ENCODE data around the gene RAPGEF1.
A peak's percentile ranks its signal among the peaks of the same experiment; 100 is the strongest.

Gene RAPGEF1

DNA sequence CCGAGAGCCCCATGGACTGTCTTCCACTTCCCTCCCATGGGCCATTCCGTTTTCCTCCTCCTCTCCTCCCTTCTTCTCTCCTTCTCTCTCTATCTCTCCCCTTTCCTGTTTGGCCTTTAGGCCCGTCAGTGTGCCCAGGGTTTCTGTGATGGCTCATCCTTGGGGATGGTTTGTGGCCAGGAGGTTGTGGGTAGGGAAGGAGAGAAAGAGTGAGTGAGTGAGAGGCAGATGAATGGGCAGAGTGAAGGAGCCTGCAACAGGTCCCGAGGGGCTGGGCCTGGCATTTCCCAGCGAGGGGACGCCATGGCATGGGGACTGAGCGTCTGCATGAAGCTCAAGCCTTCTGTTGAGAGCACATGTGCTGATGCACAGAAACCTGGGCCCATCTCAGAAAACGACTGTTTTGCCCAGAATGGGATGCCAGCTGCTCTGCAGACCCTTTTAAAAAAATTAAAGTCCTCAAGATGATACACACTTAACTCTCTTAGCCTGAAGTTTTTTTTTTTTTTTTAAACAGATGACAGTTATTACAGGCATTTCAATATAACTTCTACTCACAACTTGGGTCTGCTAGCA lies 125.4 kb downstream of the RAPGEF1 start:
- no peak for ATAC-seq
- H3K36me3 Mint-ChIP-seq (ENCODE audit: low read depth), result peaks cover 22% of the 10 kb centered on the region
- no peaks in the 10 kb centered on the region for H3K4me1 Mint-ChIP-seq
- H3K9me3 Mint-ChIP-seq, result no peaks in the 10 kb centered on the region
- no peak for DNase-seq
- H3K4me3 Mint-ChIP-seq, result no peak overlapping the region
- H3K27me3 Mint-ChIP-seq, result no peaks in the 10 kb centered on the region
- H3K27ac Mint-ChIP-seq, result no peak overlapping the region

DNA sequence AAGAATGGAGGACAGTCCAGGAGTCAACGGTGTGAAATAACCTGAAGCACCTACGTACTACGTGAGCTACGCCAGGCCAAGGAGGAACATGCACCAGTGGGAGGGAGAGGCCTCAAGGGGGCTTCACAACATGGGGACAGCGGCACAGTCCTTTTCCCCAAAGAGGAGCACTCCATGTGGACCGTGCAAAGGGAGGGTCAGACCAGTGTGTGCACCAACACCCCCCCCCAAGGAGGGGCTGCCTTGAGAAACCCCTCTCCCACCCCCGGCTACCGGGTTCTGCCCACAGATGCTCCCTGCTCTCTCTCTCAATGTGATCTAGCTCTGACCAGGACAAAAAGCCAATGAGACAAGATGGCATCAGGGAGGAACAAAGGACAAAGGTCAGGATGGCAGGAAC lies 126.0 kb downstream of the RAPGEF1 start:
- ATAC-seq (no peak), DNase-seq (no peak)
- Mint-ChIP-seq H3K4me1 (no peaks in the 10 kb centered on the region), H3K27ac (no peak overlapping the region), H3K9me3 (no peaks in the 10 kb centered on the region), H3K36me3 (ENCODE audit: low read depth) (peaks cover 21% of the 10 kb centered on the region), H3K27me3 (no peaks in the 10 kb centered on the region), H3K4me3 (no peak overlapping the region)

DNA sequence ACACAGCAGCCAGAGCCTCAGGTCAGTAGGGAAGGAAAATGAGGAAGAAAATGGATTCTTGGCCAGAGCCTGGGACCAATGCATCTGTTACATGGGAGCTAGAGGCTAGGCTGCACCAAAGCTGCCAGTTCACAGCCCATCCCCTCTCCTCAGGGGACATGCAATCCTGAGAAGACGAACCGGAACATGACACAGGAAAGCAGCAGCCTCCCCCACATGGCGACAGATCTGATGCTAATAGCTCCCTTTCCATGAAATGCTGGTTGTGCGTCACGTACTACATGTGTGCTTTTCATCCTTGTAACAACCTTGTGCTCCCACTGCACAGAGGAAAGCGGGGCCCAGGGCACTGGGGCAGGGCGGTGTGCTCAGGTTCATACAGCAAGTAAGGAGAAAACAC lies 127.0 kb downstream of the RAPGEF1 start:
- Mint-ChIP-seq H3K27ac (no peak overlapping the region), H3K4me1 (no peaks in the 10 kb centered on the region), H3K4me3 (no peak overlapping the region), H3K27me3 (no peaks in the 10 kb centered on the region), H3K36me3 (ENCODE audit: low read depth) (peaks cover 12% of the 10 kb centered on the region), H3K9me3 (no peaks in the 10 kb centered on the region)
- no peak for ATAC-seq
- DNase-seq, result no peak

DNA sequence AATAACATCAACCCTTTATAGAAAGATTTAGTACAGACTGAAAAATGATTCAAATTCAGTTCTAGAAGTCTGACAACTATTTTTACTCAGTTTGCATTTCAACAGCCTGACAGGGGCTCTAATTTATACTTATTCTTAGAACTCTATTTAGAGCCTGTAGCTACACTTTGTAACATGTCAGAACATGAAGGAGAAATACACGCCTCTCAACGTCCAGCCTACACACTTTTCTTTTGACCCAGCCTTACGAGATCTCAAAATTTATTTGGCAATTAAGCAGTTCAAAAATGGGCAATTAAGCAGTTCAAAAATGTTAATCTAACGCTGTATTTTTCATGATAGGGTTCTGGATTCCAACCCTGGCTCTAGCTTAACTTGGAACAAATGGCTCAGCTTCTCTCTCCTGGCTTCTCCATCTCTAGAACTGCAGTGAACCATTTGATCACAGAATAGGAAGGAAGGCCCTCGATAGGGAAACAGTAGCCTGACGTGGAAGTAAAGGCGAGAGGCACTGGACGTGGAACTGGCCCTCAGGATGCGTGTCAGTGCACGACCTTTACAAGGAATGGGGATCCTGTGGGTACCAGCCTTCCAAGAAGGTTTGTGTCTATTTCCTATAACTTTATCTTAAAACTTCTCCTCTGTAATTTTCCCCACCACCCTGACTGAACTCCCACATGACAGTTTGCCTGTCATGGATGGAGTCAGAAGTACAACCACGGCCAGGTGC lies 128.1 kb downstream of the RAPGEF1 start:
- no peaks in the 10 kb centered on the region for H3K9me3 Mint-ChIP-seq
- H3K4me3 Mint-ChIP-seq, result no peak overlapping the region
- H3K27me3 Mint-ChIP-seq, result no peaks in the 10 kb centered on the region
- no peak for DNase-seq
- H3K36me3 Mint-ChIP-seq (ENCODE audit: low read depth), result peaks cover 12% of the 10 kb centered on the region
- H3K4me1 Mint-ChIP-seq, result no peaks in the 10 kb centered on the region
- H3K27ac Mint-ChIP-seq, result no peak overlapping the region
- ATAC-seq, result no peak

DNA sequence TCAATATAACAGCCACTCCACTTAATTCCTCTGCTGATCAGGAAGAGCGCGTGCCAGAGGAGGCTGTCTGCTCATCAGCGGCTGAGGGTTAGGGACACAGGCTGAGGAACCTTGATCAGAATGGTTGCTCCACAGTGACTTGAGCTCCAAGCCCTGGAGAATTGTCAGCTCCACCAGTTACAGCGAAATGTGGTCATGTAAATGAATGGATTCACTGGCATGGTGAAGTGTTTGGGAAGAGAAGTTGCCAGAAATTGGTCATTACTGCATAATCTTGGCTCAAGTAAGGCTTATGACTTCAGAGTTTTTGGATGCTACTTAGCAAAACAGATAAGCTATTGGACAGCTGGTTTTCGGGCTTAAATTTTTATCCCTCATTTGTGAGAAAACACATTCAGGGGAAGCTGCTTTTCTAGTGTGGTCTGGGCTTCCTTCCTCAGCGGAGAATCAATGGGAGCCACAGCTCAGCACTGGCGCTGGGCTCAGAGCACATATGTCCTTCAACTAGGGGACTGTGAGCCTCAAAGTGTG lies 129.6 kb downstream of the RAPGEF1 start:
- Mint-ChIP-seq H3K4me3 (no peak overlapping the region), H3K36me3 (ENCODE audit: low read depth) (peaks cover 7% of the 10 kb centered on the region), H3K9me3 (no peaks in the 10 kb centered on the region), H3K27ac (peak overlapping the region; percentile 26), H3K4me1 (no peaks in the 10 kb centered on the region), H3K27me3 (no peaks in the 10 kb centered on the region)
- ATAC-seq, result no peak
- no peak for DNase-seq

DNA sequence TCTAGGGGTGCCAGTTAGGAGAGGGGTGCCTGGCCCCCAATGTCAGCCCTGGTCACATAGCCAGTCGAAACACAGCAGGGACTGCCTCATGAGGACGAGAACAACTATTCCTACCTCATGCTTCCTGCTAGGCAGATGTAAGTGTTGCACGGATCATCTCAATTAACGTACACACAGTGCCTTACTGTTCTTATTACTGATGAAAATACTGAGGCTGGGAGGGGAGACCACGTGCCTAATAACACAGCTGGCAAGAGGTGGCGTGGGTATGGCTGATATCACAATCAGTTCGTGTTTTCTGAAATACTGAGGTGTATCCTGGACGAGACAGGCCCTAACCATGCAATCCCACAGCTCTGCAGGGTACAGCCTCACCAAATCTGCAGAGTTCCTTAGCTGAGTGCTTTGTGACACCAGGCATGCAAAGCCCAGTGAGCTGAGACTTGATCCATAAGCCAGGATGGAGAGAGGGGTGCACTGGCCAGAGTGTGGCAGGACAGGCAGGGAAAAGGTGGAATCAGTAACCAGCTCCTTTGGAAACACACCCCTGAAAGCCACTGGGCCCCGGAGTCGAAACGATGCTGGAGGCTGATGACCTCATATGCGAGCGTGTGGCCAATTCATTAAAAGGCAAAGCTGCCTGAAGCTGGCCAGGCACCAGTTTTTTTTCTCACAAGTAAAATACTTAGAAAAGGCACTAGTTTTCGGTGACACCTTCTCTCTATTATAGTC lies 130.6 kb downstream of the RAPGEF1 start:
- Mint-ChIP-seq H3K36me3 (ENCODE audit: low read depth) (peaks cover 7% of the 10 kb centered on the region), H3K9me3 (no peaks in the 10 kb centered on the region), H3K4me1 (no peaks in the 10 kb centered on the region), H3K4me3 (no peak overlapping the region), H3K27me3 (no peaks in the 10 kb centered on the region), H3K27ac (no peak overlapping the region)
- ATAC-seq (no peak), DNase-seq (no peak)

DNA sequence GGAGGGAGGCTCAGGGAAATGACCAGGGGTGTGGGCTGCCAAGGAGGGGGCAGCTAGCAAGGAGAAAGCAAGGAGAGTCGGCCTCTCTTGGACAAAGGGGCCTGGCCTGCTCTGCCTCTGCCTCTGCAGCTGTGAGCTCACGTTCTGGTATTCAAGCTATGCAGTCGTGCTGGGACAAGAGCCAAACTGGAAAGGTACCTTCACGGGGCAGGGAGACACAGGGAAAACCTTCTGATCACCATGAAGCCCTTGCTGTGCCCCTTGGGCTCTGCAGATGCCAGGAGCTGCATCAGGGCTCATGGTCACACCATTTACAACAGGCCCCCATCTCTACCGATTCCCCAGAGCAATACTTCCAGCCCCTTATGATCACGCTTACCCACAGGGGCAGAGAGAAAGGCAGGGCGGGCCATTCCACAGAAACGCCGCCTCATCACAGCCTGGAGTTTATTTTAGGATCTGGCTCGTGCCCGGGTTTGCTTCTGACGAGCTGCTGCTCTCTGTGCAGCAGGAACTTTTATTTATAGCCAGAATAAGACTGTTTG lies 131.3 kb downstream of the RAPGEF1 start:
- Mint-ChIP-seq H3K27ac (no peak overlapping the region), H3K9me3 (no peaks in the 10 kb centered on the region), H3K4me1 (no peaks in the 10 kb centered on the region), H3K4me3 (no peak overlapping the region), H3K27me3 (no peaks in the 10 kb centered on the region), H3K36me3 (ENCODE audit: low read depth) (peaks cover 7% of the 10 kb centered on the region)
- DNase-seq (no peak), ATAC-seq (no peak)

DNA sequence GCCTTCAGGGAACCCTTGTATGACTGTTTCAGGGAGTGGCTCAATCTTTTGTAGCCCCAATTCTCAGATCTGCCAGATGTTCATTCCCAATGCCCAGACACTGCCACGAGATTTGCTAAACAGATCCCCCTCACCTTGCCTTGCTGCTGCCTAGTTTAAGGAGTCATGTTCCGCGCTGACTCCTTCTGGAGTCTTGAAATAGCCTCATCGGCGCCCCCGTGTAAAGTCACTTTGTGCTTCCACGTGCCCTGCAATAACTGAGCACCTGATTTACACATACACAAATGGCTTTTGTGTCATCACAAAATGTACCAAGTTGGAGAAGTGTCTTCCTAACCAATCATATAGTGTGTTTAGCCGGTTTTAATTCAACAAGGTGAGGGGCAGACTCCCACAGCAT lies 132.3 kb downstream of the RAPGEF1 start:
- DNase-seq, result no peak
- Mint-ChIP-seq H3K27me3 (no peaks in the 10 kb centered on the region), H3K9me3 (no peaks in the 10 kb centered on the region), H3K36me3 (ENCODE audit: low read depth) (peaks cover 9% of the 10 kb centered on the region), H3K27ac (peak overlapping the region; percentile 62), H3K4me1 (no peaks in the 10 kb centered on the region), H3K4me3 (no peak overlapping the region)
- no peak for ATAC-seq

DNA sequence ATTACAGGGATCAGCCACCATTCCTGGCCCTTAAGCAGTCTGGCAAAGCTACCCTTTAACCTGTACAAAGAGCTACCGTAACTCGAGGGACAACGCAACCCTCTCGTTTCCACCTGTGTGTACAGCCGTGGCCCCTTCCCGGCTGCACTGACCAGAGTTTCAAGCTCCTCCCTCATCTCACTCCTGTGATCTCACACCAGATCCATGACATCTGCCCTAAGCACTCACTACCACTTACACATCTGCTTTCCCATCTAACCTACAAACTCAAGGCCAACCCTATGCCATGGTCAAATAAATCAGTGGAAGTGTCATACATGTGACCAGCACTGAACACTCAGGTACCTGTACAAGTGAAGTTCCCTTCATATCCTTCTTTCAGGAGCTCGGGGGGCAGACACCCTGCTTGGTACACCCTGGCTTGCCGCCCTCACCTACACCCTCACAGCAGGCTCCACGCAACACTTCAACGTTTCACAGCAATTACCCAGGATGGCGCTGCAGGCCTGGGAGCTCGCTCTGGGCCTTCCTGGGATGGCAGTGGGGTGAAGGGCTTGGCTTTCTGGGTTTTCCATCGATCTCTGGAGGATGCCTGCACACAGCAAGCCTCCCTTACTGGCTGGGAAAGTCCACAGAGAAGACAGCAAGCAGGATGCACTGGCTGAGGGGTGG lies 132.8 kb downstream of the RAPGEF1 start:
- Mint-ChIP-seq H3K4me3 (no peak overlapping the region), H3K27me3 (no peaks in the 10 kb centered on the region), H3K27ac (no peak overlapping the region), H3K9me3 (no peaks in the 10 kb centered on the region), H3K4me1 (no peaks in the 10 kb centered on the region), H3K36me3 (ENCODE audit: low read depth) (peaks cover 13% of the 10 kb centered on the region)
- ATAC-seq (no peak), DNase-seq (no peak)

DNA sequence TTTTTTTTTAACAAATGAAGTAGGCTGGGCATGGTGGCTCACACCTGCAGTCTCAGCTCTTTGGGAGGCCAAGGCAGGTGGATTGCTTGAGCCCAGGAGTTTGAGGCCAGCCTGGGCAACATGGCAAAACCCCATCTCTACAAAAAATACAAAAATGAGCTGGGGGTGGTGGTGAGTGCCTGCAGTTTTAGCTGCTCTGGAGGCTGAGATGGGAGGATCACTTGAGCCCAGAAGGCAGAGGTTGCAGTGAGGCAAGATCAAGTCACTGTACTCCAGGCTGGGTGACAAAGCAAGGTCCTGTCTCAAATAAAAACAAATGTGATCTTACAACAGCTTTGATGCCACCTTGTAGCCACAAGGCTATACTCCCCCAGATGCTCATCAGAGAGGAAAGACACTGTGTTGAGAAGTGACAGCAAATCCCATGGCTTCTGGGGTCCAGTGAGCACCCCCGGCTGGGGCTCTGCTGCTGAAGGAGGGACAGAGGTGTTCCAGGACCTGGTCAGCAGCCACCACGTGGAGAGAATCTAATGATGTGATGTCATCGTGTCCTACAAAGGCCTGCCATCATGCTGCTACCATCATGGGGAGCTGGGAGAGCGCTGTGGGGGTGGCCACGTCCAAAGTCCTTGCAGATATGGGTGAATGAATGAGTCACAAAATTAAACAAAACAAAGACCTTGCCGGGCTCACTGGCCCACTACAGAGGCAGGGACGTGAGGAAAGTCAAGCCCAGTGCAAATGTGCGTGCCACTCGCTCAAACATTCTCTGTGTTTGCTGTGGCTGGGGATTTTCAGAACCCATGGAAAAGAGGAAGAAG lies 133.9 kb downstream of the RAPGEF1 start:
- Mint-ChIP-seq H3K27ac (no peak overlapping the region), H3K4me3 (no peak overlapping the region), H3K4me1 (no peaks in the 10 kb centered on the region), H3K9me3 (no peaks in the 10 kb centered on the region), H3K36me3 (ENCODE audit: low read depth) (peaks cover 14% of the 10 kb centered on the region), H3K27me3 (no peaks in the 10 kb centered on the region)
- DNase-seq, result no peak
- ATAC-seq, result no peak

DNA sequence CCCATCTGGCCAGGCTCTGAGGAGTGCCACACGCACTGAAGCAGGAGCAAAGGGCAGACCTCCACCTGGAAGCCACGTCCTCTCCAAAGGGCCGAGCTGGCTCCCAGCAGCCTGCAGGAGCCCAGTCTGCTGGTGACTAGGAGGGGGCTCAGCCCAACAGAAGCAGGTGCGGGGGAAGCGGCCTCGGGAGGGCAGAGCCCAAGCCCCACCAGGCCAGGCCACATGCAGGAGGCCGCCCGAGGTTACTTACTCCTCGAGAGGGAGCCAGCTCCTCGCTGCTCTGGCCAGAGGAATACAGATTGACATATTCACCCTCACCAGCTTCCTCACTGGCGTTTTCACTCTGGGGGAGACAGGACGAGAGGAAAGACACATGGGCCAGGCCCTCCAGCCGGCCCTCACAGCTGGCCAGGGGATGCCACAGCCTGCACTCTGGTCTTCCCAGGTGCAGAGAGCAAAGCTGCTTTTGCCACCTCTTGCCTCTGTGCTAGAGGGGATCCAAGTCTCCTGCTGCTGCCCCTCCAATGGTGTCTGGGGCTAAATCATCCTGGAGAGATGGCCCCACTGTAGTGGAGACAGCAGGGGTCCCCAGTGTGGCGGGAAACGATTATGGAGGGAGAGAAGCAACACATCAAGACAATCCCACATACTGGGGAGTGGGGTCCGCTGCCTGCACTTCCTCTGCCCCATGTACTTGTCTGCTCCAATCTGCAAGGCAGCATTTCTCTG lies 136.0 kb downstream of the RAPGEF1 start:
- no peak for ATAC-seq
- peaks cover 22% of the 10 kb centered on the region for H3K36me3 Mint-ChIP-seq (ENCODE audit: low read depth)
- no peaks in the 10 kb centered on the region for H3K4me1 Mint-ChIP-seq
- H3K4me3 Mint-ChIP-seq, result no peak overlapping the region
- no peak for DNase-seq
- H3K9me3 Mint-ChIP-seq, result no peaks in the 10 kb centered on the region
- no peaks in the 10 kb centered on the region for H3K27me3 Mint-ChIP-seq
- H3K27ac Mint-ChIP-seq, result no peak overlapping the region

DNA sequence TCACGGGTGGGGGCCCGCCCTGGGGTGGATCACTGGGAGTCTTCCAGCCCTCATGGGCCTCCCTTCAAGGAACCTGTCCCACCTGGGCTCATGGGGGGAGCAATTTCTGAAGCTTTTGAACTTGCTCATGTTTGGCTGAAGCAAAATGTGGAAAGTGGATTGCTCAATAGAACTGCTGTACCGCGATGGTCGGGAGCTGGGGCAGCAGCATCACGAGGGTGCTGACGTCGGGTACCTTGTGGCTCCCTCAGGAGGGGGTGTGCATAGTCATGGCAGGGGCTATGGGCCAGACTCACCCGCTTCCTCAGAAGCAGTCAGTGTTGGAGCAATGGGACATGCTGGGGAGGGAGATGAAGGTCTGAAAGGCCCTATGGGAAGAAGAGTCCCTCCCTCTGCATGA lies 136.7 kb downstream of the RAPGEF1 start:
- no peaks in the 10 kb centered on the region for H3K9me3 Mint-ChIP-seq
- H3K4me1 Mint-ChIP-seq, result no peaks in the 10 kb centered on the region
- no peak overlapping the region for H3K4me3 Mint-ChIP-seq
- ATAC-seq (no peak), DNase-seq (no peak)
- no peak overlapping the region for H3K27ac Mint-ChIP-seq
- H3K27me3 Mint-ChIP-seq, result no peaks in the 10 kb centered on the region
- H3K36me3 Mint-ChIP-seq (ENCODE audit: low read depth), result peaks cover 22% of the 10 kb centered on the region

DNA sequence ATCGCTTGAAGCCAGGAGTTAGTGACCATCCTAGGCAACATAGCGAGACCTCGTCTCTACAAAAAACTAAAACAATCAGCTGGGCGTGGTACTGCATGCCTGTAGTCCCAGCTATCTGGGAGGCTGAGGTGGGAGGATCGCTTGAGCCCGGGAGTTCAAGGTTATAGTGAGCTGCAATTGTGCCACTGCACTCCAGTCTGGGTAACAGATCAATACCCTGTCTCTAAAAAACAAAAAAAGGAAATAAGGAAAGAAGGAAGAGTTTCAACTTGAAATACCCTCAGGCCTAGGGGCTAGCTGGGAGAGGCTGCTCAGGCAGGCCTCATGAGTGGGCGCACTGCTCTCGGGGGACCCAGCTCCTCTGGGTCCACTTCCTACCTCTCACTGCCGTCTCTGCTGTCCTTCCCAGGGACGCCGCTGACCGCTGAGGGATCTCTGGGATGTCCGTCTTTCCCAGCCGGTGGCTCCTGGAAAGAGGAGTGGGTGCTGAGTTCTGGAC lies 138.1 kb downstream of the RAPGEF1 start:
- no peaks in the 10 kb centered on the region for H3K4me1 Mint-ChIP-seq
- H3K9me3 Mint-ChIP-seq, result no peaks in the 10 kb centered on the region
- H3K36me3 Mint-ChIP-seq (ENCODE audit: low read depth), result peaks cover 22% of the 10 kb centered on the region
- no peak overlapping the region for H3K4me3 Mint-ChIP-seq
- DNase-seq, result no peak
- no peak overlapping the region for H3K27ac Mint-ChIP-seq
- no peaks in the 10 kb centered on the region for H3K27me3 Mint-ChIP-seq
- ATAC-seq, result no peak
